GM19238 (cell line): ENCODE results near the gene GRWD1.

ENCODE experiments used
- DNase-seq: peaks from one replicate; pipeline ENCODE4 v3.0.0; 2011; ENCODE audit warnings: low spot score; ENCODE audit not compliant: insufficient read length

The GRWD1 gene

DNA sequence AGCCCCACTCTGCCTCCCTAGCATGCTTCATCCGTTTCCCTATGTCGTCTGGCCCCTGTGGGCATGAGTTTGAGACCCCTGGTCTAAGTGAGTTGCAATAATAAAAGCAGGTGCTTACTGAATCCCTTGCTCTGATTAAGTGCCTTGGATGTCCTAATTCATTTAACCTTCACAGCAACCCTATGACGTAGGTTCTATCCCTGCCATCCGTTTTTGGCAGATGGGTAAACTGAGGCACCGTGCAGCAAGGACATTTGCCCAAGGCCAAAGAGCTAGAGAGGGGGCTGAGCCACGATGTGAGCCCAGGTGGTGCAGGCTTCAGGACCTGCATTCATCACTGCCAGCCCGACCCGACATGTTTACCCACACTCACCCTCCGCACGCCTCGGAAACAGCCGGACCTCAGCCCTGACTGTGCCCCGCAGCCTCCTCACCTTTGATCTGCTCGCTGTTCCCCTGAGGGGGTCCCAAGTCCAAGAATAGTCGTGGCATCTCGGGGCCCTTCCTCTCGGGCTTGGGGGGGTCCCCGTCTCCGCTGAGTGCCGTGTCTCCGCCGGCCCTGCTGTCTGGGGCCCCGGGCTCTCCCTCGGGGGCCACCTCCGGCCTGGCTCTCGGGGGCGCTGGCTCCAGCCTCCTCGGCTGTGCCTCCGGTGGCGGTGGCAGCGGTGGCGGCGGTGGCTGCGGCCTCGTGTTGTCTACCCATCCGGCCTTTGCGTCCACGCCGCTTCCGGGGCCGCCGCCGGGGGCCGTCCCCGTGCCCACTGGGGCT, 51.4 kb downstream of the GRWD1 start:
- no peak for DNase-seq

DNA sequence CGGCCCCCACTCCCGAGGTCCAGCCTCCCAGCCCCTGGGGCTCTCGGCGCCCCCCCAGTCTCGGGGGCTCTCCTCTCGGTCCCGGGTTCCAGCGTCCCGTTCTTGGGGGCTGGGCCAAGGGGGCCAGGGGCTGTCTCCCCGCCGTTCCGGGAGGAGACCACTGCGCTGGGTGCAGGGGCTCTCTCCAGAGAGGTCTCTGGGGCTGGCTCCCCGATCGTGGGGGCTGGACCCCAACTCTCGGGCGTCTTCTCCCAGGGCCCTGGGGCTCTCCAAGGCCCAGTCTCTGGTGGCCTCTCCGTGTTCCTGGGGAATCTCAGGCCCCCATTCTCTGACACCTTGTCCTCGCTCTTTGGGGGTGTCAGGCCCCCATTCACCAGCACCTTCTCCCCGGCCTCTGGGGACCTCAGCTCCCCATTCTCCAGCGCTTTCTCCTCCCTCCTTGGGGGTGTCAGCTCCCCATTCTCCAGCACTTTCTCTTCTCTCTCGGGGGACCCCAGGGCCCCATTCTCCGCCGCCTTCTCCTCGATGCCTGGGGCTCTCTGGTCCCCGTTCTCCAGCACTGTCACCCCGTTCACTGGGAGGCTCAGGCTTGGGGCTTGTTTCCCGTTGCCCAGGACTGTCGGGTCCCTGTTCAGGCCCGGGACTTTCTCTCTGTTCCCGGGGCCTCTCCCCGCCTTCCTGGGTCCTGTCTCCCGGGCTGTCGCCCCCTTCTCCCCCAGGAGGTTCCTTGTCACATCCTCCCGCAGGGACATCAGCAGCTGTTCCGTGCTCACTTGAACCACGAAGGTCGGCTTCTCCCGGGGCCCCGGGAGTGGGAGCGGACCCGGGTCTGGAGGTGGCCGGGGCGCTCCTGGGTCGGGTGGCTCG, 52.2 kb downstream of the GRWD1 start:
- DNase-seq, result no peak

DNA sequence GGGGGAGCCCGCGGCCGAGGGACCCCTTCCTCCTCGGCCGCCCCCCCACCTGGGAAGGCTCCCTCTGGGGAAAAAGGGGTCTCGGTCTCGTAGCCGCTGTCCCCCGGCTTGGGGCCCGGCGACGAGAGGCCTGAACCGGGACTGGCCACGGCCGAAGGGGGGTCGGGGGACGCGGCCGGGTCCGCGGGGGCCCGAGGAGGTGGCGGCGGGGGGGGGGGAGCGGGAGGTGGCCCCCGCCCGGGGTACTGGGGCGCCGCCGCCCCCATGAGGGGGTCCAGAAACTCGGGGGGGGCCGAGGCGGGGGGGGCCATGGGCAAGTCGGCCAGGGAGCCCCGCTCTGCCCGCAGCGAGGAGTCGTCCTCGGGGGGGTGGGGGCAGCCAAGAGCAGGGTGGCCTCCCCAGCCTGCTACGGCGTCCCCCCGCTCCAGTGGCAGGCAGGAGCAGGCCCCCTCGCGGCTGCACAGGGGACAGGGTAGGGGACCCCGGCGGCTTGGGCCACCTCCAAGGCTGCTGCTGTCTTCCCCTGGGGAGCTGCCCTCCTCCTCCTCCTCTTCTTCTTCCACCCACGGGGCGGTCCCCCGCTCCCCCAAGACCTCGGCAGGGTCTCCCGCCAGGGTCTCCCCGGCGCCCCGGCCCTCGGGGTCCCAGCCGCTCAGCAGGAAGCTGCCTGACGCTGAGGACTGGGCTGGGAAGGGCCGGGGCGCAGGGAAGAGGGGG, 53.0 kb downstream of the GRWD1 start:
- no peak for DNase-seq

DNA sequence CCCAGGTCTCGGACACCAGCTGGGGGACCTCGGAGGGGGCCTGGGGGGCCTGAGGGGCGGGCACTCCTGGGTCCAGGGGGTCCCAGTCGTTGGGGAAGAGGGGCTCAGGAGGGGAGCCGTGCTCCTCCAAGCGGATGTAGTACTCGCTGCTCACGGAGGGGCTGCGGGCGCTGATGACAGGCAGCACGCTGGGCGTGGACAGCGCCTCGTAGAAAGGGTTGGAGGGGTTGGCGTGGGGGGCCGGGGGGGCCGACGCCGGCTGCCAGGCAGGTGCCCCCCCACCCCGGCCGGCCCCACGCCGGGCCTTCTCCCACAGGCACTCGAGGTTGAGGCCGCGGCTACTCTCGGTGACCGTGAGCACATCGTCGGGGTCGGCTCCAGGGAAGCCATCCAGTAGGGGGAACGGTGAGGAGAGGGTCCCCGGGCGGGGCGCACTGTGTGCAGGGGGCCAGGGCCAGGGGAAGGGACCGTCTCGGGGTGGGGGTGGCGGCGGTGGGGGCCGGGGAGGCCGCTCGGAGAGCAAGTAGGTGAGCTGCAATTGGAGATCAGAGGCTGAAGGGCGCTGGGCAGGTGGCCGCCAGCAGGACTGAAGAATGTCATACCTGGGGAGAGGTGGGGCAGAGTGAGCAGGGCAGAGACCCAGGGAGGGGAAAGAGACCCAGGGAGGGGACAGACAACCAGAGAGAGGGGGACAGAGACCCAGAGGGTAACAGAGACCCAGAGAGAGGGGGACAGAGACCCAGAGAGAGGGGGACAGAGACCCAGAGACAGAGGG, 53.7 kb downstream of the GRWD1 start:
- DNase-seq, result no peak

DNA sequence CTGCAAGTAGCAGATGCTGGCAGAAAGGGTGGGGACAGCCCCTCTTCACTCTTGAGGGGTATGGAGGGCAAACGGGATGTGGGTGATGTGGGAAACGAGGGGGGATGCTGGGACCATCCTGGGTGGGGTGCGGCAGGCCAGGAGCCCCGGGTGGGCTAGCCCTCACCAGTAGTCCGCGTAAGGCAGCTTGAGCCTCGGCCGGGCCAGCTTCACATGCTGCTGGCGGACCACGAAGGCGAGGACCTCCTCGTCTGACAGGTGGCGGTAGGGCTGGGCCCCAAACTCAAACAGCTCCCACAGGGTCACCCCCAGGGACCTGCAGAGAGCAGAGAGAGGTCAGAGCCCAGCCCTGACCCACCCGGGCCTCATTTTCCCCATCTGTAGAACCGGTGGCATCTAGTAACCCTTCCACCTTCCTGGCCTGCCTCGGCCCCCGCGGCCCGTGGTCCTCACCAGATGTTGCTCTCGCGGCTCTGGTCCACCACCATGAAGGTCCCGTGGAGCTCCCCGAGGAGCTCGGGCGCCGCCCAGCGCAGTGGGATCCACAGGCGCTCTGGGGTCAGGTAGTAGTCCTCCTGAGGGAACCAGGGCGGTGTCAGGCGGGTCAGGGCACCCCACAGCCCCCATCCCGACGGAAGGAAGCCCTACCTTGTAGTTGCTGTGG, 55.2 kb downstream of the GRWD1 start:
- DNase-seq, result no peak

DNA sequence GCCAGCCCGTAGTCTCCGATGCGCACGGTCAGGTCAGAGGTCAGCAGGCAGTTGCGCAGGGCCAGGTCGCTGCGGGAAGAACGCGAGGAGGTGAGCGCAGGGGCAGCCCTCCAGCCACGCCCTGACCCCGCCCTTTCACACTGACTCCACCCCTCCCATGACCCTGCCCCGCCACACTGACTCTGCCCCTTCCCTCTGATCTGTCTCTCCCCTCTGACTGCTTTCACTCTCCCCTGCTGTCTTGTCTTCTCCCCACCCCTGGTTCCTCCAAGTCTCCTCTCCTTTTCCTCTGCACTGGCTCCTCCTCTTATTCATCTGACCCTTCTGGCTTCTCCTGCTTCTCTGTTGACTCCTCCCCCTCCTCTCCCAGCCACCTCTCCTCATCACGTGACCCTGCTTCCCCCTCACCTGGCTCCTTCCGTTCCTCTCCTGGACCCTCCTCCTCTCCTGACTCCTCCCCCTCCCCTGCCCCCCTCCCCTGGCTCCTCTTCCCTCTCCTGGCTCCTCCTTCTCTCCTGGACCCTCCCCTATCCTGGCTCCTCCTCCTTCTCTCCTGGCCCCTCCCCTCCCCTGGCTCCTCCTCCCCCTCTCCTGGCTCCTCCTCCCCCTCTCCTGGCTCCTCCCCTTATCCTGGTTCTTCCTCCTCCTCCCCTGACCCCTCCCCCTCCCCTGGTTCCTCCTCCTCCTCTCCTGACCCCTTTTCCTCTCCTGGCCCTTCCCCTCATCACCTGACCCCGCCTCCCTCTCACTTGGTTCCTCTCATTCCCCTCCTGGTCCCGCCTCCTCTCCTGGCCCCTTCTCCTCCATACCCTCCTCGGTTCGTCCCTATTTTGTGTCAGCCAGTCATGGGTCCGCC, 55.9 kb downstream of the GRWD1 start:
- DNase-seq, result peak; percentile 66

DNA sequence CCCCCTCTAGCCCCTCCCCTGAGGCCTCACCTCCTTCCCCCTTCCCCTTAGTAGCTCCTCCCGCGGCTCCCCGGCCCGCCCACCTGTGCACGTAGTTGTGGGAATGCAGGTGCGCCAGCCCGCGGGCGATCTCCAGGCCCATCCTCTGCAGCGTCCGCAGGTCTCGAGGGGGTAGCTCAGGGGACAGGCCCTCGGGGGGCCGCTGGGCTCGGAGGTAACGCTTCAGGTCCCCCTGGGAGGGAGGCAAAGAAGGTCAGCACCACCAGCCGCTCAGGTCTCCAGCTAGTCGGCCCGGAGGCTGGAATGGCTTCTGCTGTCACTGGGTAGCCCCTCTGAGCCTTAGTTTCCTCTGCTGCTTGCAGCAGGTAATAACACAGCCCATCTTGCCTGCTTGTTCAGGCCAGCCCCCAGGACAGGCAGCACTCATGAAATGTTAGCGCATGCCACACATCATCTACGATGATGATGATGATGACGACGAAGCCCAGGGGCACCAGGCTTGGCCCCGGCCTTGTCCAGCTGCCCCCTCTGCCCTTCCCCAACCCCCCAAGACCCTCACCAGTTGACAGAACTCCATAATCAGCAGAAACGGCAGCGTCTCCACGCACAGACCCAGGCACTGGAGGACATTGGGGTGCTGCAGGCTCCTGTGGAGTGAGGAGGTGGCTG, 56.7 kb downstream of the GRWD1 start:
- DNase-seq, result peak; percentile 83

DNA sequence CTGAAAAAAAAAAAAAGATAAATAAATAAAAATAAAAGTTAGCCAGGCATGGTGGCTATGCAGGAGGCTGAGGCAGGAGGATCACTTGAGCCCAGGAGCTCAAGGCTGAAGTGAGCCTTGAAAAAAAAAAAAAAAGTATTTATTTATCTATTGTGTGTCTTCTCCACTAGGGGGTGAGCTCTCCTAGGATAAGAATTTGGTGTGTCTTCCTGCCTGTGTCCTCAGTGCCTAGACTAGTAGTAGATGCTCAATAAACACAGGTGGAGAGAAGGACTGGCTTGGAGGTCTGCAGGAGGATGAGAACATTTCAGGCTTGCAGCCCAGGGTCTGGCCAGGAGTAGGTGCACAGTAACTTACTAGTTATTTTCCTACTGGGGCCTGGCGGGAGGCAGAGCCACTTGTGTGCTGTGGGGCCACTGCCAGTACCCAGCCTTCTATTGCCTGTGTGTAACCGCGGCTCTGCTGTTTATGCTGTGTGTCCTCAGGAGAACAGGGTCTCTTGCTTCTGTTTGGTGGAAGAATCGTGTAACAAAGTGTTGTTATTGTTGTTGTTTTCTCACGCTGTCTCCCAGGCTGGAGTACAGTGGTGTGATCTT, 60.5 kb downstream of the GRWD1 start:
- peak; percentile 52 for DNase-seq
